Keratinocyte (primary cell): ENCODE measurements around the gene SPATS2. TPM values are rescaled to one million over a fixed set of nuclear protein-coding genes. Genes with fewer than 3 reads are reported as not detected.
"Not testable (repeated sequence)": the region's sequence is repeated elsewhere in the genome, so short reads cannot be mapped to it uniquely, and the experiment has no call there.

ENCODE experiments used
- DNase-seq: peaks from one replicate; pipeline ENCODE4 v3.0.0-alpha.2; 2011; ENCODE audit warnings: low read depth, missing footprints, low spot score
- FAIRE-seq: peaks from 2 replicates; lab custom pipeline; 2011; peaks lifted over from hg19 to GRCh38; lab: Jason Lieb, UNC
- H2AFZ ChIP-seq: 2 replicates; pipeline ENCODE4 v1.6.0; 2012; ENCODE audit warnings: low read length, control low read depth, inconsistent platforms; ENCODE audit not compliant: control insufficient read depth
- H3K27ac ChIP-seq: 2 replicates; pipeline ENCODE4 v1.5.1; 2011; ENCODE audit warnings: low read length; ENCODE audit not compliant: control insufficient read depth, insufficient read depth
- H3K27me3 ChIP-seq: 3 replicates; pipeline ENCODE4 v1.6.0; 2011; ENCODE audit warnings: low read length; ENCODE audit not compliant: control insufficient read depth, insufficient read depth; ENCODE audit errors: extremely low read depth
- H3K36me3 ChIP-seq, 2 experiments: 2 replicates in 1 of 2; 3 replicates in 1 of 2; pipeline ENCODE4 v1.5.1; 2011; ENCODE audit warnings: low read length in 2 of 2, mild to moderate bottlenecking in 1 of 2; ENCODE audit not compliant: control insufficient read depth in 2 of 2, insufficient read depth in 2 of 2; ENCODE audit errors: extremely low read depth in 1 of 2
- H3K4me1 ChIP-seq: 3 replicates; pipeline ENCODE4 v1.5.1; 2011; ENCODE audit warnings: low read length; ENCODE audit not compliant: control insufficient read depth, insufficient read depth; ENCODE audit errors: extremely low read depth
- H3K4me2 ChIP-seq: 3 replicates; pipeline ENCODE4 v1.6.0; 2011; ENCODE audit warnings: low read depth, low read length; ENCODE audit not compliant: control insufficient read depth, insufficient read depth; ENCODE audit errors: extremely low read depth
- H3K4me3 ChIP-seq, 3 experiments: fragments of 200-600 bp in 1 of 3; sonication (generic) in 1 of 3; 2 replicates in 2 of 3; 3 replicates in 1 of 3; pipeline ENCODE4 v1.5.1; 2011 to 2016; ENCODE audit warnings: low read length in 3 of 3, mild to moderate bottlenecking in 3 of 3, control low read depth in 2 of 3, inconsistent platforms in 1 of 3, low read depth in 1 of 3, mixed read lengths in 1 of 3, mixed run types in 1 of 3, moderate library complexity in 1 of 3; ENCODE audit not compliant: control insufficient read depth in 2 of 3, insufficient read depth in 2 of 3; ENCODE audit errors: extremely low read depth in 1 of 3
- H3K79me2 ChIP-seq: 2 replicates; pipeline ENCODE4 v1.6.0; 2012; ENCODE audit warnings: low read length; ENCODE audit not compliant: control insufficient read depth, insufficient read depth
- H3K9ac ChIP-seq: 3 replicates; pipeline ENCODE4 v1.6.0; 2011; ENCODE audit warnings: low read length; ENCODE audit not compliant: control insufficient read depth, insufficient read depth; ENCODE audit errors: extremely low read depth
- H3K9me1 ChIP-seq: 3 replicates; pipeline ENCODE4 v1.6.0; 2011; ENCODE audit warnings: low read length; ENCODE audit not compliant: control insufficient read depth, insufficient read depth; ENCODE audit errors: extremely low read depth
- H3K9me3 ChIP-seq: 2 replicates; pipeline ENCODE4 v1.5.1; 2012; ENCODE audit warnings: low read depth, low read length; ENCODE audit not compliant: control insufficient read depth
- H4K20me1 ChIP-seq: 3 replicates; pipeline ENCODE4 v1.6.0; 2011; ENCODE audit warnings: low read length; ENCODE audit not compliant: control insufficient read depth, insufficient read depth; ENCODE audit errors: extremely low read depth
- EZH2 ChIP-seq: IDR thresholded peaks from one replicate; pipeline ENCODE4 v1.6.1; 2012; ENCODE audit warnings: inconsistent platforms, mild to moderate bottlenecking, low read length, moderate library complexity
- dilution Hi-C: fragments of 300-500 bp; cut with MboI; formaldehyde crosslinking; loops from one replicate; pipeline ENCODE4 v1.7.0; 2020; ENCODE audit warnings: low sequenced_read_pairs; ENCODE audit not compliant: extremely low pct_ligation_motif_present
- polyA plus RNA-seq, 5 experiments: library from polyadenylated mRNA; depleted of rRNA in 3 of 5; stranded (reverse) in 3 of 5; stranded (forward) in 1 of 5; unstranded in 1 of 5; fragments of >200 nt; gene quantifications; 1 replicate in 1 of 5; 2 replicates in 3 of 5; 3 replicates in 1 of 5; pipeline versions ENCODE4 v1.2.1 to v1.2.3, GENCODE V29; 2011 to 2012; ENCODE audit warnings: missing spikeins in 2 of 5, low read depth in 1 of 5, low replicate concordance in 1 of 5
- TF ChIP-seq, protein P1 (sequence below), 3 experiments: IDR thresholded peaks in 1 of 3; conservative IDR thresholded peaks in 1 of 3; optimal IDR thresholded peaks in 1 of 3; 2 replicates in 2 of 3; 3 replicates in 1 of 3; pipeline versions ENCODE3 to v1.5.1; 2011; ENCODE audit warnings: low read length in 3 of 3, mild to moderate bottlenecking in 3 of 3, moderate library complexity in 2 of 3, control low read depth in 1 of 3, inconsistent platforms in 1 of 3; ENCODE audit not compliant: insufficient read depth in 2 of 3; ENCODE audit errors: extremely low read depth in 1 of 3

SPATS2 gene
- polyA plus RNA-seq, 1 donor (not counting 4 experiments of a cell fraction or from before 2014, with no cell fraction given), result 47.9 TPM

DNA sequence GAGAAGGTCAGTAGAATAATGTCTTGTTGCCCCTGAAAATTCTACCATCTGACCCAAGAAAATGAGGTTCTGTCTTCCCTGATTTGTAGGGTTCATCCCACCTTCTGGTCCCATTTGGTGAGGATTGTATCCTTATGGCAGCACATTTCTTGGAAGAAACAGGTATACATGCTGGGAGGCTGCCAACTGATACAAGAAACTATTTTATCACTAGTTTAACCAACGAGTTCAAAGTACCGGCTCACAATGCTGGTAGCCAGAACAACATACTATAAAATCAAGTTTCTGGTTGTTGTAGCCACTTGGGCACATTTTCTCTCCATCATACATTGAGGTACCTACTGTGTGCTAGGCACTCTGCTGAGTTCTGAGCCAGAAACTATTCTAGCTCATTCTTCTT lies 164.5 kb downstream of the SPATS2 start:
- H3K79me2 ChIP-seq, result no peaks in the 10 kb centered on the region

GRCh38 chr12:49533331-49533730 lies 166.1 kb downstream of the SPATS2 start:
- DNase-seq, result no peak
- Histone ChIP-seq H3K9ac (no peak overlapping the region), H3K4me2 (no peak overlapping the region), H4K20me1 (peaks cover 3% of the 10 kb centered on the region), H3K4me3 (no peak overlapping the region), H3K4me1 (peaks cover 23% of the 10 kb centered on the region), H3K79me2 (no peaks in the 10 kb centered on the region), H3K9me3 (no peaks in the 10 kb centered on the region), H3K36me3 (no peaks in the 10 kb centered on the region), H3K27ac (no peak overlapping the region), H3K9me1 (no peaks in the 10 kb centered on the region), H3K27me3 (peaks cover 14% of the 10 kb centered on the region), H2AFZ (no peak overlapping the region)
- FAIRE-seq, result no peak
- TF ChIP-seq, protein P1, sequence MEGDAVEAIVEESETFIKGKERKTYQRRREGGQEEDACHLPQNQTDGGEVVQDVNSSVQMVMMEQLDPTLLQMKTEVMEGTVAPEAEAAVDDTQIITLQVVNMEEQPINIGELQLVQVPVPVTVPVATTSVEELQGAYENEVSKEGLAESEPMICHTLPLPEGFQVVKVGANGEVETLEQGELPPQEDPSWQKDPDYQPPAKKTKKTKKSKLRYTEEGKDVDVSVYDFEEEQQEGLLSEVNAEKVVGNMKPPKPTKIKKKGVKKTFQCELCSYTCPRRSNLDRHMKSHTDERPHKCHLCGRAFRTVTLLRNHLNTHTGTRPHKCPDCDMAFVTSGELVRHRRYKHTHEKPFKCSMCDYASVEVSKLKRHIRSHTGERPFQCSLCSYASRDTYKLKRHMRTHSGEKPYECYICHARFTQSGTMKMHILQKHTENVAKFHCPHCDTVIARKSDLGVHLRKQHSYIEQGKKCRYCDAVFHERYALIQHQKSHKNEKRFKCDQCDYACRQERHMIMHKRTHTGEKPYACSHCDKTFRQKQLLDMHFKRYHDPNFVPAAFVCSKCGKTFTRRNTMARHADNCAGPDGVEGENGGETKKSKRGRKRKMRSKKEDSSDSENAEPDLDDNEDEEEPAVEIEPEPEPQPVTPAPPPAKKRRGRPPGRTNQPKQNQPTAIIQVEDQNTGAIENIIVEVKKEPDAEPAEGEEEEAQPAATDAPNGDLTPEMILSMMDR (optimal IDR thresholded peaks at IDR 0.05 in 1 of 3, IDR thresholded peaks at IDR 0.05 in 1 of 3, conservative IDR thresholded peaks at IDR 0.05 in 1 of 3; ENCODE audit: extremely low read depth in 1 of 3, insufficient read depth in 2 of 3, low read length in 3 of 3), result no peak
- no peak for TF ChIP-seq EZH2
- dilution Hi-C loops, result no loop called here

More for the DNA sequence above, 164.5 kb downstream of the SPATS2 start:
- H3K4me2 ChIP-seq, result no peak overlapping the region
- dilution Hi-C loops, result no loop called here
- no peak overlapping the region for H3K9ac ChIP-seq
- no peak overlapping the region for H2AFZ ChIP-seq
- peaks cover 10% of the 10 kb centered on the region for H3K4me1 ChIP-seq
- no peaks in the 10 kb centered on the region for H3K9me1 ChIP-seq
- TF ChIP-seq, protein P1 (optimal IDR thresholded peaks at IDR 0.05 in 1 of 3, IDR thresholded peaks at IDR 0.05 in 1 of 3, conservative IDR thresholded peaks at IDR 0.05 in 1 of 3; ENCODE audit: extremely low read depth in 1 of 3, insufficient read depth in 2 of 3, low read length in 3 of 3), result no peak
- TF ChIP-seq EZH2, result no peak
- FAIRE-seq, result no peak
- no peak for DNase-seq
- no peak overlapping the region for H3K27ac ChIP-seq
- peaks cover 0 to 5% of the 10 kb centered on the region in 2 experiments for H3K36me3 ChIP-seq
- no peak overlapping the region for H3K4me3 ChIP-seq
- no peaks in the 10 kb centered on the region for H3K9me3 ChIP-seq
- peaks cover 3% of the 10 kb centered on the region for H4K20me1 ChIP-seq
- no peaks in the 10 kb centered on the region for H3K27me3 ChIP-seq

DNA sequence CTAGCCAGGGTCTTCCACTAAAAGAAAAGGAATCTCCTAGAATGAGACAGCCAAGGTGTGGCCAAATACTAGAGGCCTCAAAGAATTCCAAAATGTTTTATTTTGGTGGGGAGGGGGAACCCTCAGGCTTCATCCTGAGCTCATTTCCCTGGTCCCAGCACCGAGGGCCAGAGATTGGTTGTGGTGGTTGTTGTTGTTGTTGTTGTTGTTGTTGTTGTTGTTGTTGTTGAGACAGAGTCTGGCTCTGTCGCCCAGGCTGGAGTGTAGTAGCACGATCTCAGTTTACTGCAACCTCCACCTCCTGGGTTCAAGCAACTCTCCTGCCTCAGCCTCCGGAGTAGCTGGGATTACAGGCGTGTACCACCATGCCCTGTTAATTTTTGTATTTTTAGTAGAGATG lies 166.9 kb downstream of the SPATS2 start:
- DNase-seq, H3K9ac ChIP-seq, H3K4me3 ChIP-seq, H3K4me2 ChIP-seq, H2AFZ ChIP-seq, dilution Hi-C loops, H3K9me1 ChIP-seq, H3K27ac ChIP-seq, H3K9me3 ChIP-seq, H3K79me2 ChIP-seq, H4K20me1 ChIP-seq, H3K36me3 ChIP-seq, FAIRE-seq: not testable (repeated sequence)
- Histone ChIP-seq H3K27me3 (peaks cover 20% of the 10 kb centered on the region), H3K4me1 (peaks cover 23% of the 10 kb centered on the region)
